ENCODE data around the gene RCBTB2.

Gene RCBTB2

DNA sequence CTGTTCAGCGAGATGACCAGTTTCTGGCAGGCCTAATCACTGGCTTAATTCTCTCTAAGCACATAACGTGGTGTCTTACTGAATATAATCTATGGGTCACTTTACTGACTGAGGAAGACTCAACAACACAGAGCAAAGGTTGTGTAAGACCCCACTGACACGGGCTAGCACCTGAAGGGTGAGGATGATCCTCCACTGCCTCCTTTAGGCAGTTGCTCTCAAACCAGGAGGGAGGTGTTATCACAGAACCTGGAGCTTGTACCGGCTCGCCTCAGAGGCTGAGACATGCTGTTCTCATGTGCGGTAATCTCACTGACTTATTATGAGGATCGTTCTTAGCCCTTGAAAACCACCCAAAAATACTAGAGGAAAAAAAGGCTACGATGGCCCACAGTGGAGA is 28.3 kb downstream of the RCBTB2 start:
- H3K9ac ChIP-seq (ENCODE audit: low read depth, low read length) = no peak overlapping the region
- H3K4me1 ChIP-seq (ENCODE audit: insufficient read depth, low read length) = peaks cover 7% of the 10 kb centered on the region; the same call in 1 of the 2 replicates
- H3K27ac ChIP-seq (ENCODE audit: low read depth, low read length) = no peak overlapping the region
- peaks cover 11% of the 10 kb centered on the region; the same call in 1 of the 2 replicates for H3K36me3 ChIP-seq (ENCODE audit: insufficient read depth, low read length)
- H3K4me3 ChIP-seq (ENCODE audit: low read length) = no peak overlapping the region
- no peaks in the 10 kb centered on the region for H3K27me3 ChIP-seq (ENCODE audit: insufficient read depth, low read length)
- H3K9me3 ChIP-seq (ENCODE audit: insufficient read depth, low read depth, low read length) = no peaks in the 10 kb centered on the region
- whole genome bisulfite sequencing = 93% methylated on average over 8 of the region's 8 CpGs

DNA sequence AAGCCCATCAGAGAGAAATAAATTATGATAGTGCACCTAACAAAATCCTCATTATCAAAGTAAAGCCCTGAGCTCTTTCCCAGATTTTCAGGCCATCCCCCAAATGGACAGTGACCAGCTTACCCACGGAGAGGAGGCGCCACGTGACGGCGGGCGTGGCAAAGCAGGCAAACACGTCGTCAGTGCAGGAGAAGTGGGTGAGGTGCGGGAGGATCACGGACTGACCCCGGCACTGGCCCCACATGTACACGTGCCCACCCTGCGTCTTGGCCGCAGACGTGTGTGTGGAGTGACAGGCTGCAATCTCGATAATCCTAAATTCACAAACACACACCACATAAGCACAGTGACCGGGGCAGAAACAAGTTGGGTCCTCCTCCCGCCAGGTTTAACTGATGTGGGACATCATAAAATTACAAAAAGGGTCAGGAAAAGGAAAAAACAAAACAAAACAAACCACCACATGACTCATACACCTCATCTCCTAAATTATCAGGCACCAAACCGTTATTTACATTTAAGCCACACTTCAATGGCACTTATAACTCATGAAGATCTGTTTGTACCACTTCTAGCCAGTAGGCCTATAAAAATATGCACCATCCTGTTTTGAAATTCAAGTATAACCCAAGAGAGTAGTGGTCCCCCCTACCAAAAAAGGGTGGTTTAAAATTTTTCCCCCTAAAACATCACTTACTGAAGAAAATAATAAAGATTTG is 30.1 kb downstream of the RCBTB2 start:
- 93% methylated on average over 19 of the region's 19 CpGs for WGBS
- Histone ChIP-seq H3K4me1 (ENCODE audit: insufficient read depth, low read length) (peaks cover 7% of the 10 kb centered on the region; the same call in 1 of the 2 replicates), H3K4me3 (ENCODE audit: low read length) (no peak overlapping the region), H3K27ac (ENCODE audit: low read depth, low read length) (no peak overlapping the region), H3K27me3 (ENCODE audit: insufficient read depth, low read length) (no peaks in the 10 kb centered on the region), H3K36me3 (ENCODE audit: insufficient read depth, low read length) (peaks cover 11% of the 10 kb centered on the region; the same call in 1 of the 2 replicates), H3K9ac (ENCODE audit: low read depth, low read length) (no peak overlapping the region), H3K9me3 (ENCODE audit: insufficient read depth, low read depth, low read length) (no peaks in the 10 kb centered on the region)

DNA sequence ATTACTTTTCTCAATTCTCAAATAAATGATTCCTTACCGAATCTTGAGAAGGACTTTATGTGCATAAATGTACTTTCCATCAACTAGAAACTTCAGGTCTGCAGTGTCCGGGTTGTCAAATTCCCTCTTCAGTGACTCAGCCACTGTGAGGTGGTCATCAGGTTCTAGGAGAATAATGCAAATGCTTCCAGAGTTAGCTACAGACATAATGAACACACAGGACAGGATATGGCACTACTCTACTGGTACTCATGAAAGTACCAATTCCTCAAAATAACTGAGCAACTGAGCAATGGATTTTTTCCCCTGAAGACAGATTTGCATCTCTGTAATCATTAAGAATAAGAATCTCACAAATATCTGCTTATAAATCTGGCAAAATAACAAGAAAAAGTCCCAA is 31.2 kb downstream of the RCBTB2 start:
- Histone ChIP-seq H3K36me3 (ENCODE audit: insufficient read depth, low read length) (peaks cover 11% of the 10 kb centered on the region; the same call in 1 of the 2 replicates), H3K27ac (ENCODE audit: low read depth, low read length) (no peak overlapping the region), H3K9me3 (ENCODE audit: insufficient read depth, low read depth, low read length) (no peaks in the 10 kb centered on the region), H3K4me1 (ENCODE audit: insufficient read depth, low read length) (peaks cover 15% of the 10 kb centered on the region; the same call in 1 of the 2 replicates), H3K4me3 (ENCODE audit: low read length) (no peak overlapping the region), H3K9ac (ENCODE audit: low read depth, low read length) (no peak overlapping the region), H3K27me3 (ENCODE audit: insufficient read depth, low read length) (no peaks in the 10 kb centered on the region)
- 100% methylated on average over 2 of the region's 2 CpGs for WGBS

DNA sequence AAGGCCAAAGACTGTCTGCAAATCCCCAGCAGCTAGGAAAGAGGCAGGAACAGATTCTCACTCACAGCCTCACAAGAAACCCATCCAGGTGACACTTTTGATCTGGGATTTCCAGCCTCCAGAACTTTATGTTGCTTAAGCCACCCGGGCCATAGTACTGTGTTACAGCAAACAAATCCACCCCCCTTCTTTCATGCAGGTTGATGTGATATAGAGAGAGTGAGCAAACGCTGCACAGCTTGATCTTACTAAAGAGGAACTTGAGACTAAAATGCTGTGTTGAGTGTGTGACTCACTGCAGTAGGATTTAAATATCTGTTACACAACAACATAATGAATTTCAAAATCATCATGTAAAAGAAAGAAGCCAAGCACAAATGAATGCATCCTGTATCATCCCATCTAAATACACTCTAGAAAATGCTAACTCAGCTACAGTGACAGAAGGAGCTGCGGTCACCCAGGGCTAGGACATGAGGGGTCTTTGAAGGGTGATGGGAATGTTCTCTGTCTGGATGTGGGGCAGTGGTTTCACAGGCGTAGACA is 32.2 kb downstream of the RCBTB2 start:
- H3K9me3 ChIP-seq (ENCODE audit: insufficient read depth, low read depth, low read length) = no peaks in the 10 kb centered on the region
- peaks cover 17% of the 10 kb centered on the region; the same call in 1 of the 2 replicates for H3K36me3 ChIP-seq (ENCODE audit: insufficient read depth, low read length)
- no peaks in the 10 kb centered on the region for H3K27me3 ChIP-seq (ENCODE audit: insufficient read depth, low read length)
- peaks cover 19% of the 10 kb centered on the region; the same call in 1 of the 2 replicates for H3K4me1 ChIP-seq (ENCODE audit: insufficient read depth, low read length)
- no peak overlapping the region for H3K27ac ChIP-seq (ENCODE audit: low read depth, low read length)
- no peak overlapping the region for H3K4me3 ChIP-seq (ENCODE audit: low read length)
- no peak overlapping the region for H3K9ac ChIP-seq (ENCODE audit: low read depth, low read length)
- WGBS = 91% methylated on average over 3 of the region's 4 CpGs

DNA sequence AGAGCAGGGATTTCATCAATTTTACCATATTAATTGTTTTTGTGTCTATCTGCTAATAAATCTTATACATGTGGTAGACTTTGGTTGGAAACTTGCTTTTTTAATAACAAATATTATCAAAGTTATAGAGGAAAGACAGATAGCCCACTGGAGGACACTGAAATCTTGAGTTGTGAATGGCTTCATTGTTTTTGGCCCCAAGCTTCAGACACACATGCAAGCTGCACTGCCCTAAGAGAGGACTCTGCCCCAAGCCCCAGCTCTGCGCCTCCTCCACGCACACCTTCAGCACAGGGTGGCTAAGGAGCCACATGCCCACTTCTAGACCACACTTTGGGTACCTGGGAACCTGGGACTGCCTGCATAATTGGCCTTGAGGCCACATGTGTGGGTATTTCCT is 35.2 kb downstream of the RCBTB2 start:
- peaks cover 12% of the 10 kb centered on the region; the same call in 1 of the 2 replicates for H3K4me1 ChIP-seq (ENCODE audit: insufficient read depth, low read length)
- H3K36me3 ChIP-seq (ENCODE audit: insufficient read depth, low read length) = peaks cover 21% of the 10 kb centered on the region; the same call in 1 of the 2 replicates
- 92% methylated on average over 2 of the region's 2 CpGs for WGBS
- H3K9me3 ChIP-seq (ENCODE audit: insufficient read depth, low read depth, low read length) = no peaks in the 10 kb centered on the region
- H3K4me3 ChIP-seq (ENCODE audit: low read length) = no peak overlapping the region
- no peak overlapping the region for H3K9ac ChIP-seq (ENCODE audit: low read depth, low read length)
- no peak overlapping the region for H3K27ac ChIP-seq (ENCODE audit: low read depth, low read length)
- no peaks in the 10 kb centered on the region for H3K27me3 ChIP-seq (ENCODE audit: insufficient read depth, low read length)

DNA sequence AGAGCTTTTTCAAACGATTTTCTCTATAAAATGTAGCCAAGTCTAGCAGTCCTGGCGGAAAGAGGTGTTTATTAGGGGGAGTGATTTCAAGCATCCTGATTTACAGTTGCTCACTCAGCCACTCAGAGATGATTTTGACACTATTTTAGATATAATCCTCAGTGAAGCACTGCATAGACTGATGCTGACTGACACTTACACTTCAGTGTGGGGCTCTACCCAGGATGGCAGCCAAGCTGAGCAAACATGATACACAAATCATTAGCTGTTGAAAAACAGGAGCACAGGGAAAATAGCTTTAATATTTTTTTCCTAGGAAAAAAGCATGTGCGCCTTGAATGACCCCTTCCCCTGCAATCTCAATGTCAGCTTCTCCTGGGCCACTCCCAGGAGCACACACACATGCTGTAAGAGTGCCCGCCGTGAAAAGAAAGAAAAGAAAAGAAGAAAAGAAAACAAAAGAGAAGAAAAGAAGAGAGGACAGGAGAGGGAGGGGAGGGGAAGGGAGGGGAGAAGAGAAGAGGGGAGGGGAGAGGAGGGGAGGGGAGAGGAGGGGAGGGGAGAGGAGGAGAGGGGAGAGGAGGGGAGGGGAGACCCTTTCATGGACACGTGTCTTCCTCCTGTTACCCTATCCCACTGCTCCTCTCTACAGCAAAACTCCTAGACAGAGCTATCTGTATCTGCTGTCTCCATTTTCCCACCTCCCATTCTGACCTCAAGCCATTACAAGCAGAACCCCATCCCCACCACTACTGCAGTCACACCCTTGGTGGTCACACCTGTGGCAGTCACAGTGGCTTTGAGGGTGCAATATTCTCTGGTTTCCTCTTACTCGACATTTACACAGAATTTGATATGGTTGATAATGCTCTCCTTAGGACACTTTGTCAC is 36.4 kb downstream of the RCBTB2 start:
- peaks cover 12% of the 10 kb centered on the region; the same call in 1 of the 2 replicates for H3K4me1 ChIP-seq (ENCODE audit: insufficient read depth, low read length)
- no peak overlapping the region for H3K9ac ChIP-seq (ENCODE audit: low read depth, low read length)

DNA sequence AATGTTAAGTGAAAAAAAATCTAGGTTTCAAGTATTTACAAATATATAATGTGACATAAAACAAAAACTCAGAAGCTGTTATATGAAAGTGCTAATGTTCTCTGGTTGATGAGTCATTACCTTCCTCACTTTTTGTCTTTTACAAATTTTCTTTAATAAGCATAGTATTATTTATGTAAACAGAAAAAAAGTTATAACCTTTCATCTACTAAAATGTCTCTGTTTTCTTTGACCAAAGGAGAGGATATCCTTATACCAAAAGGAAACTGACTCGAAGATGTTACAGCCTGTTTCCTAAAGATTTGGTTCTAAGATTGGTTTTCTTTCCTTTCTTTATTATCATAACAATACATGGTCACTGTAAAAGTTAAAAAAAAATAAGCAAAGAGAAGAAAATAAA is 38.0 kb downstream of the RCBTB2 start:
- Histone ChIP-seq H3K27ac (ENCODE audit: low read depth, low read length) (no peak overlapping the region), H3K4me3 (ENCODE audit: low read length) (no peak overlapping the region), H3K36me3 (ENCODE audit: insufficient read depth, low read length) (peaks cover 10% of the 10 kb centered on the region; the same call in 1 of the 2 replicates), H3K9ac (ENCODE audit: low read depth, low read length) (no peak overlapping the region), H3K27me3 (ENCODE audit: insufficient read depth, low read length) (no peaks in the 10 kb centered on the region), H3K4me1 (ENCODE audit: insufficient read depth, low read length) (peaks cover 12% of the 10 kb centered on the region; the same call in 1 of the 2 replicates), H3K9me3 (ENCODE audit: insufficient read depth, low read depth, low read length) (no peaks in the 10 kb centered on the region)
- no CpG with 5 or more reads among the region's 1 CpG for WGBS

More for the DNA sequence above, 36.4 kb downstream of the RCBTB2 start:
- 88% methylated on average over 6 of the region's 7 CpGs for WGBS
- no peaks in the 10 kb centered on the region for H3K9me3 ChIP-seq (ENCODE audit: insufficient read depth, low read depth, low read length)
- no peak overlapping the region for H3K4me3 ChIP-seq (ENCODE audit: low read length)
- H3K36me3 ChIP-seq (ENCODE audit: insufficient read depth, low read length) = peaks cover 14% of the 10 kb centered on the region; the same call in 1 of the 2 replicates
- H3K27ac ChIP-seq (ENCODE audit: low read depth, low read length) = no peak overlapping the region
- no peaks in the 10 kb centered on the region for H3K27me3 ChIP-seq (ENCODE audit: insufficient read depth, low read length)

DNA sequence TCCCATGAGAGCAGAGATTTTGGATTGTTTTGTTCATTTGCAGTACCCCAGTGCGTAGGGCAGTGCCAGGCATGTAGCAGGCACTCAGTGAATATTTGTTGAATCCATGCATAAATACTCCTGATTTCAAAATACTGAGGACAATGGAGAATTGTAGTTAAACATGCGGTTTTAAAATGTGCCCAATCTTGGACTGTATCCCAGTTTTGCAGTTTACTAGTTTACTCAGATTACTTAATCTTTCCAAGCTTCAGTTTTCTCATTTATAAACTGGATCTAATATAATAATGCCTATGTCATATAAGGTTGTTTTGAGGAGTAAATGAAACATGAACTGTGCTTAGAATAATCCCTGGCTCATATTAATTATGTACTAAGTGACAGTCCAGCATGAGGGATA is 39.0 kb downstream of the RCBTB2 start:
- H3K27me3 ChIP-seq (ENCODE audit: insufficient read depth, low read length) = no peaks in the 10 kb centered on the region
- 100% methylated on average over 2 of the region's 2 CpGs for WGBS
- peaks cover 20% of the 10 kb centered on the region; the same call in 1 of the 2 replicates for H3K36me3 ChIP-seq (ENCODE audit: insufficient read depth, low read length)
- no peak overlapping the region for H3K27ac ChIP-seq (ENCODE audit: low read depth, low read length)
- no peak overlapping the region for H3K9ac ChIP-seq (ENCODE audit: low read depth, low read length)
- H3K9me3 ChIP-seq (ENCODE audit: insufficient read depth, low read depth, low read length) = no peaks in the 10 kb centered on the region
- peaks cover 12% of the 10 kb centered on the region; the same call in 1 of the 2 replicates for H3K4me1 ChIP-seq (ENCODE audit: insufficient read depth, low read length)
- H3K4me3 ChIP-seq (ENCODE audit: low read length) = no peak overlapping the region

DNA sequence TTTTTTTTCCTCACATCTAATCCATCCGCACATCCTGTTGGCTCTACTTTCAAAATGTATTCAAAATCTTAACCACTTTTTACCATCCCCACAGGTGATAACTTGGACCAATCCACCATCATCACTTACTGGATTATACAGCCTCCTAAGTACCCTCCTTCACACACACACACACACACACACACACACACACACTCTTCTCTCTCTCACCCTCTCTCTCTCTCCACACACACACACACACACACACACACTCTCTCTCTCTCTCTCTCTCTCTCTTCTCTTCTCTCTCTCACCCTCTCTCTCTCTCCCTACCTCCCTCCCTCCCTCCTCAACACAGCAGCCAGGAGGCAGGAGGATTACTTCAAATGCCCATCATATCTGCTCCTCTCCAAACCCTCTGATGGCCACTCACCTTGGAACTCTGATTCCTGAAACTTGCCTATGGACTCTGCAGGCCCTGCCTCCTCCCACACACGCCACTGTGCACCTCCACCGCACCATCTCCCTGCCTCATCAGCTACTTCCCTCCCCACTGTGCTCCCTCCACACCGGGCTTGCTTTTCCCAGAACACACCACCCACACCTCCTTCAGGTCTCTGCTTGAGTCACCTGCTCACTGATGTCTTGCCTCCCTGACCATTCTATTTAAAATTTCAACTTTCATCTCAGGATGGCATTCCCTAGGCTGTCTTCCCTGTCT is 39.7 kb downstream of the RCBTB2 start:
- Histone ChIP-seq H3K4me1 (ENCODE audit: insufficient read depth, low read length) (peaks cover 12% of the 10 kb centered on the region; the same call in 1 of the 2 replicates), H3K27ac (ENCODE audit: low read depth, low read length) (no peak overlapping the region), H3K9me3 (ENCODE audit: insufficient read depth, low read depth, low read length) (0 out of 2 replicates have a peak, but pooled peaks cover 2% of the 10 kb centered on the region), H3K27me3 (ENCODE audit: insufficient read depth, low read length) (no peaks in the 10 kb centered on the region), H3K4me3 (ENCODE audit: low read length) (no peak overlapping the region), H3K9ac (ENCODE audit: low read depth, low read length) (no peak overlapping the region), H3K36me3 (ENCODE audit: insufficient read depth, low read length) (peaks cover 24% of the 10 kb centered on the region; the same call in 1 of the 2 replicates)
- 90% methylated on average over 4 of the region's 4 CpGs for WGBS

DNA sequence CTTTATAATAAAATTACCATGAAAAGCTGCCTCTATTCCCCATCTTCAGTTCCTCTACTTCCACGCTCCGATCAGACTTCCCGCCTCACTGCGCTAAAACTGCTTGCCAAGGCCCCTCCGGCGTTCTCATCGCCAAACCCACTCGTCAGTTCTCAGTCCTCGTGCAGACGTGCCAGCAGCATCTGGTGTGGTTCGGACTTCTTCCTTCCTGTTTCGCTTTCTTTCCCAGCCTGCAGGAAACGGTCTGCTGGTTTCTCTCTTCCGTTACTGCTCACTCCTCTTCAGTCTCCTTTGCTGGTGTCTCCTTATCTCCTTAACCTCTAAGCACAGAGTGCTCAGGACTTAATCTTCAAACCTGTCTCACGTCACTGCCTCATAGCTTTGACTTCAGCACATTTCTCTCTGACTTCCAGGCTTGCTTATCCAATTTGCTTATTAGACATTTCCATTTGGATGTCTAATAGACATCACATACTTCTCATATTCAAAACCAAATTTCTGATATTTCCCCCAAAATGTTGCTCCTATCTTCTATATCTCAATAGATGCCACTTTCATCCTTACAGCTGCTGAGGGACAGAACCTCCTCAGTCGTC is 40.3 kb downstream of the RCBTB2 start:
- H3K27ac ChIP-seq (ENCODE audit: low read depth, low read length) = no peak overlapping the region
- no peak overlapping the region for H3K4me3 ChIP-seq (ENCODE audit: low read length)
- no peak overlapping the region for H3K9ac ChIP-seq (ENCODE audit: low read depth, low read length)

More for the DNA sequence above, 40.3 kb downstream of the RCBTB2 start:
- Histone ChIP-seq H3K9me3 (ENCODE audit: insufficient read depth, low read depth, low read length) (peaks cover 6% of the 10 kb centered on the region; the same call in 1 of the 2 replicates), H3K36me3 (ENCODE audit: insufficient read depth, low read length) (peaks cover 28% of the 10 kb centered on the region; the same call in 1 of the 2 replicates), H3K4me1 (ENCODE audit: insufficient read depth, low read length) (peaks cover 12% of the 10 kb centered on the region; the same call in 1 of the 2 replicates), H3K27me3 (ENCODE audit: insufficient read depth, low read length) (no peaks in the 10 kb centered on the region)
- WGBS = 92% methylated on average over 16 of the region's 16 CpGs

All from HUES64 (cell line).